Measurements from ENCODE around the gene NT5DC1.

The NT5DC1 gene

GRCh38 chr6:116108836-116109235, 8.2 kb downstream of the NT5DC1 start:
- DNase-seq (ENCODE audit: low spot score), result no peak
- in situ Hi-C loops (cut with MboI; ENCODE audit: low pct_unique_long_range_greater_than_20kb, low sequenced_read_pairs, unreplicated experiment), result no loop called here
- TF ChIP-seq, protein P1, sequence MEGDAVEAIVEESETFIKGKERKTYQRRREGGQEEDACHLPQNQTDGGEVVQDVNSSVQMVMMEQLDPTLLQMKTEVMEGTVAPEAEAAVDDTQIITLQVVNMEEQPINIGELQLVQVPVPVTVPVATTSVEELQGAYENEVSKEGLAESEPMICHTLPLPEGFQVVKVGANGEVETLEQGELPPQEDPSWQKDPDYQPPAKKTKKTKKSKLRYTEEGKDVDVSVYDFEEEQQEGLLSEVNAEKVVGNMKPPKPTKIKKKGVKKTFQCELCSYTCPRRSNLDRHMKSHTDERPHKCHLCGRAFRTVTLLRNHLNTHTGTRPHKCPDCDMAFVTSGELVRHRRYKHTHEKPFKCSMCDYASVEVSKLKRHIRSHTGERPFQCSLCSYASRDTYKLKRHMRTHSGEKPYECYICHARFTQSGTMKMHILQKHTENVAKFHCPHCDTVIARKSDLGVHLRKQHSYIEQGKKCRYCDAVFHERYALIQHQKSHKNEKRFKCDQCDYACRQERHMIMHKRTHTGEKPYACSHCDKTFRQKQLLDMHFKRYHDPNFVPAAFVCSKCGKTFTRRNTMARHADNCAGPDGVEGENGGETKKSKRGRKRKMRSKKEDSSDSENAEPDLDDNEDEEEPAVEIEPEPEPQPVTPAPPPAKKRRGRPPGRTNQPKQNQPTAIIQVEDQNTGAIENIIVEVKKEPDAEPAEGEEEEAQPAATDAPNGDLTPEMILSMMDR (IDR thresholded peaks at IDR 0.05; ENCODE audit: extremely low read depth, insufficient read depth, missing control alignments), result no peak

DNA sequence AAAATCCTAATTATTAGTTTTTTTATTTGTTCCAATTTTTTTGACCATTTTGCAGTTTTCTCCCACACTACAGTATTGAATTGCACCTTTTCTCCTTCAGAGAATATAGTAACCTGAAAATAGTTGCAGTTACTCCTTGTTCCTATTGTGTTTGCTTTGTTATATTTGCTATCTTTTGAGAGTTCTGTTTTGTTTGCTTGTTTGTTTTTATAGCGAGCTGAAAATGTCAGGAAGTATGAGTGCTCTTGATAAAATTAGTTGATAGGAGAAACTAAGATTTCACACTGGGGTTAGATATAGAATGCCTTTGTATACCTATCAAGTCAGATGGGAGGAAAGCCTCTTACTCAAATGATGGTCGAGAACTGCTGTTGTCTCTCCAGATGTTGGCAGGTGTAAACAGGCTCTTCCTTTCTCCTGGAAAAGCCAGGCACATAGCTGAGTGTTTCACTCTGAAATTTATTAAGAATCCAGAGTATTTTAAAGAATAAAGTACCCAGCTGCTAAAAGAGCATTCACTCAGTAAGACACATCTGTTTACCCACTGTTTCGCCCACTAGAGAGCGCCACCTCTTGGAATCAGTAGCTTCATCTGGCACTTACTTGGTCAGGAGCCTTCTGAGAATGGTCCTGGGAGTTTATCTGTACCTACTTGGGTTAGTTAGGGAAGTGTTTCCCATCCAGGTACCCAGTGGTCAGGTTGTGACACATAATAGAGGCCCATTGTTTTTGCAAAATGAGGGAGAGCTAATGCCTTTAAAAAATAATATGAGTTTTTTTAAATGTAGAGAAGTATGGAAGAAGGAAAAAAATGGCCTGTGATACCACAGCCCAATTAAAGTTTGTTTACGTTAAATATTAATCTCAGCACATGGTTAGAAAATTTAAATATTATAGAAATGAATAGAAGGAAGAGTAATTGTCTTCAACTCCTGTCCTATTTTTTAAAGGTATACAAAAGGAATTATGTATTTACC, 11.2 kb downstream of the NT5DC1 start:
- no peak for DNase-seq (ENCODE audit: low spot score)
- in situ Hi-C loops (cut with MboI; ENCODE audit: low pct_unique_long_range_greater_than_20kb, low sequenced_read_pairs, unreplicated experiment), result no loop called here
- TF ChIP-seq, protein P1 (IDR thresholded peaks at IDR 0.05; ENCODE audit: extremely low read depth, insufficient read depth, missing control alignments), result peak; percentile 65

DNA sequence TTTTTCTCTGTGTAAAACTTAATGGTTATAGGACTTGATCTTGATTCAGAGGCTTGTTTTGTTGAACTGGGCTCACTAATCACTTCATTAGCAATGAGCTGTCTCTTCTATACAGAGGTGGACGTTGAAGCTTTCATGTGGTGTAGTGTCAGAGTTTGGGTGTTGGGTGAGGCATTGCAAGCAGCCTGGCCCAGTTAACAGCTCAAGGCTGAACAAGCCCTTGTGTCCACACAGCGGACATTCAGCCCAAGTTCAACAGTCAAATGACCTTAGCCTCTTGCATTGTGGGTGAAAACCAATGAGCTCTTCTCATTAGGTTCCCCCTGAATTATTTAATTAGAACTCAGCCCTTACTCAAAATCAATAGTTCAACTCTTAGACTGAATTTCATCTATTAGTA, 12.7 kb downstream of the NT5DC1 start:
- in situ Hi-C loops (cut with MboI; ENCODE audit: low pct_unique_long_range_greater_than_20kb, low sequenced_read_pairs, unreplicated experiment), result no loop called here
- TF ChIP-seq, protein P1 (IDR thresholded peaks at IDR 0.05; ENCODE audit: extremely low read depth, insufficient read depth, missing control alignments), result no peak
- no peak for DNase-seq (ENCODE audit: low spot score)

- TF ChIP-seq, protein P1 (IDR thresholded peaks at IDR 0.05; ENCODE audit: extremely low read depth, insufficient read depth, missing control alignments), result peak; percentile 11
- in situ Hi-C loops (cut with MboI; ENCODE audit: low pct_unique_long_range_greater_than_20kb, low sequenced_read_pairs, unreplicated experiment), result no loop called here
Measured at GRCh38 chr6:116115781-116116180, 15.1 kb downstream of the NT5DC1 start.

GRCh38 chr6:116118608-116119007, 18.0 kb downstream of the NT5DC1 start:
- TF ChIP-seq, protein P1 (IDR thresholded peaks at IDR 0.05; ENCODE audit: extremely low read depth, insufficient read depth, missing control alignments), result no peak

More at GRCh38 chr6:116115781-116116180, 15.1 kb downstream of the NT5DC1 start:
- DNase-seq (ENCODE audit: low spot score), result no peak

GRCh38 chr6:116120430-116120829, 19.8 kb downstream of the NT5DC1 start:
- DNase-seq (ENCODE audit: low spot score), result no peak
- TF ChIP-seq, protein P1 (IDR thresholded peaks at IDR 0.05; ENCODE audit: extremely low read depth, insufficient read depth, missing control alignments), result no peak
- in situ Hi-C loops (cut with MboI; ENCODE audit: low pct_unique_long_range_greater_than_20kb, low sequenced_read_pairs, unreplicated experiment), result no loop called here

More at GRCh38 chr6:116118608-116119007, 18.0 kb downstream of the NT5DC1 start:
- in situ Hi-C loops (cut with MboI; ENCODE audit: low pct_unique_long_range_greater_than_20kb, low sequenced_read_pairs, unreplicated experiment), result no loop called here
- DNase-seq (ENCODE audit: low spot score), result no peak
